NCI-H128 (cell line): ENCODE data around the gene ICAM1.

ENCODE experiments used
- DNase-seq: peaks from one replicate; lab custom pipeline; 2025; ENCODE audit not compliant: unreplicated experiment; lab: John Stamatoyannopoulos, UW

The ICAM1 gene

GRCh38 chr19:10321417-10321797 lies 50.5 kb downstream of the ICAM1 start:
- no peak for DNase-seq

GRCh38 chr19:10321874-10322835 lies 51.2 kb downstream of the ICAM1 start:
- no peak for DNase-seq

GRCh38 chr19:10325732-10326131 lies 54.8 kb downstream of the ICAM1 start:
- no peak for DNase-seq

GRCh38 chr19:10327793-10328192 lies 56.9 kb downstream of the ICAM1 start:
- no peak for DNase-seq

- no peak for DNase-seq
Observed at GRCh38 chr19:10328558-10329429, 57.9 kb downstream of the ICAM1 start.

GRCh38 chr19:10329555-10329954 lies 58.6 kb downstream of the ICAM1 start:
- no peak for DNase-seq

- DNase-seq: no peak
Observed at GRCh38 chr19:10332158-10332964, 61.4 kb downstream of the ICAM1 start.

- DNase-seq: peak; percentile 92
Observed at GRCh38 chr19:10332965-10333757, 62.2 kb downstream of the ICAM1 start, which contains the start of gene RAVER1. TSS of gene RAVER1 (minus strand) at chr19:10333529. CDS start at chr19:10333507, 22 bp downstream.

GRCh38 chr19:10333758-10334587 lies 63.1 kb downstream of the ICAM1 start:
- no peak for DNase-seq

- no peak for DNase-seq
Observed at GRCh38 chr19:10334588-10335351, 63.9 kb downstream of the ICAM1 start.

GRCh38 chr19:10335352-10335985 lies 64.5 kb downstream of the ICAM1 start:
- no peak for DNase-seq
